ENCODE data around the gene LIPC. TPM values are rescaled to one million over a fixed set of nuclear protein-coding genes. Genes with fewer than 3 reads are reported as not detected.

LIPC gene
- polyA plus RNA-seq, 3 donors = 0.37 TPM; not detected in 2

DNA sequence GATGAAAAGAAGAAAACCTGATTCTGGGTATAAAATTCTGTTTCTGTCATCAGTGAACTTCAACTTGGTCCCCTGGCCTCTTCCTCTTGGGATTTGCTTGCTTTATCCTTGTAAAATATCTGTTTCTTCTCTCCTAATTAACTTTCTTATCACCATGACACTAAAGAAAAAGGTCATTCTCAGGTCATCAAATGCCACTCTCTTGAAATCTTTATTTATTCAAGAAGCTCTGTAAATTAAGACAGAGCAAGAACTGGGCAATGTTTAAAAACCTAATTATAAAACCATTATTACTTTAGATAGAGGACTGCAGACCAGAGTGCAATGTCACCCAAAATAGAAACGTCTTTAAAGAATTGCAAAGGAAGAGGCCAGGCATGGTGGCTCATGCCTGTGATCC, 6.0 kb upstream of the LIPC start:
- no peak for DNase-seq
- H3K4me1 ChIP-seq (ENCODE audit: control insufficient read depth in 1 of 2, insufficient read depth in 2 of 2, low read length in 2 of 2) = no peaks in the 10 kb centered on the region
- TF ChIP-seq, protein P1, sequence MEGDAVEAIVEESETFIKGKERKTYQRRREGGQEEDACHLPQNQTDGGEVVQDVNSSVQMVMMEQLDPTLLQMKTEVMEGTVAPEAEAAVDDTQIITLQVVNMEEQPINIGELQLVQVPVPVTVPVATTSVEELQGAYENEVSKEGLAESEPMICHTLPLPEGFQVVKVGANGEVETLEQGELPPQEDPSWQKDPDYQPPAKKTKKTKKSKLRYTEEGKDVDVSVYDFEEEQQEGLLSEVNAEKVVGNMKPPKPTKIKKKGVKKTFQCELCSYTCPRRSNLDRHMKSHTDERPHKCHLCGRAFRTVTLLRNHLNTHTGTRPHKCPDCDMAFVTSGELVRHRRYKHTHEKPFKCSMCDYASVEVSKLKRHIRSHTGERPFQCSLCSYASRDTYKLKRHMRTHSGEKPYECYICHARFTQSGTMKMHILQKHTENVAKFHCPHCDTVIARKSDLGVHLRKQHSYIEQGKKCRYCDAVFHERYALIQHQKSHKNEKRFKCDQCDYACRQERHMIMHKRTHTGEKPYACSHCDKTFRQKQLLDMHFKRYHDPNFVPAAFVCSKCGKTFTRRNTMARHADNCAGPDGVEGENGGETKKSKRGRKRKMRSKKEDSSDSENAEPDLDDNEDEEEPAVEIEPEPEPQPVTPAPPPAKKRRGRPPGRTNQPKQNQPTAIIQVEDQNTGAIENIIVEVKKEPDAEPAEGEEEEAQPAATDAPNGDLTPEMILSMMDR (IDR thresholded peaks at IDR 0.05) = no peak
- H3K4me2 ChIP-seq (replicated peaks; ENCODE audit: extremely low read depth, low read length, poor library complexity, severe bottlenecking) = no peak overlapping the region
- 100% methylated on average over 1 of the region's 1 CpG for WGBS (ENCODE audit: insufficient coverage)
- no peaks in the 10 kb centered on the region for H3K79me2 ChIP-seq (ENCODE audit: insufficient read depth, low read length)
- no peaks in the 10 kb centered on the region for H4K20me1 ChIP-seq (ENCODE audit: insufficient read depth, low read length)
- Mint-ChIP-seq H3K27ac (no peak overlapping the region), H3K4me1 (no peaks in the 10 kb centered on the region), H3K27me3 (ENCODE audit: low read depth in 3 of 3) (peaks cover 0 to 5% (median 2%) of the 10 kb centered on the region in 3 donors), H3K9me3 (peaks cover 0 to 4% (median 0%) of the 10 kb centered on the region in 7 donors), H3K4me3 (no peak overlapping the region), H3K36me3 (no peaks in the 10 kb centered on the region)
- H3K27ac ChIP-seq (ENCODE audit: low read depth in 1 of 2, low read length in 2 of 2) = no peak overlapping the region
- intact Hi-C loops (cut with micrococcal nuclease) = no loop called here
- no peak overlapping the region for H3K9ac ChIP-seq (ENCODE audit: insufficient read depth, low read length, poor library complexity, severe bottlenecking)
- no peak overlapping the region for H2AFZ ChIP-seq (ENCODE audit: insufficient read depth, low read depth, low read length, poor library complexity, severe bottlenecking)
- no peaks in the 10 kb centered on the region for H3K9me3 ChIP-seq (replicated peaks in 1 of 2; ENCODE audit: control insufficient read depth in 1 of 2, insufficient read depth in 1 of 2, low read length in 2 of 2)
- H3K36me3 ChIP-seq (replicated peaks in 1 of 2; ENCODE audit: control insufficient read depth in 1 of 2, insufficient read depth in 2 of 2, low read length in 2 of 2) = no peaks in the 10 kb centered on the region
- no peaks in the 10 kb centered on the region for H3K27me3 ChIP-seq (ENCODE audit: control insufficient read depth in 2 of 2, insufficient read depth in 2 of 2, low read length in 2 of 2)
- no peak overlapping the region for H3K4me3 ChIP-seq (replicated peaks in 1 of 3; ENCODE audit: low read depth in 2 of 3, low read length in 3 of 3)

DNA sequence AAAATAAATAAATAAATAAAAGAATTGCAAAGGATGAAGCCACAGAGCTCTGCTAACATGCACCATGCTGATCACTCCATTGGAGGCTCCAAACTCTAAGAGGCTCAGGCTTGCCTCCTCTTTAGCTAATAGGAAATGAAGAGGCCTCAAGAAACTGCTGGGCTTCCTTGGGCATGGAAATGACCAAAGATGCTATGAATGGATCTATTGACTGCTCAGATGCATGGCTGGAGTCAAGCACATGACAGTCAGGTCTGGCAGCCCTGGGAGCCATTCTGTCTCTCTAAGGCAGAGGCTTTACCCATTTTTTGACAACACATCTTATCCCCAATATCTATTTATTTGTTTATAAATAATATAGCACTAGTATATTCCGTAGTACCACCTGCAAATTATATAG, 5.3 kb upstream of the LIPC start:
- Histone ChIP-seq H3K36me3 (replicated peaks in 1 of 2; ENCODE audit: control insufficient read depth in 1 of 2, insufficient read depth in 2 of 2, low read length in 2 of 2) (no peaks in the 10 kb centered on the region), H3K27ac (ENCODE audit: low read depth in 1 of 2, low read length in 2 of 2) (no peak overlapping the region), H3K9me3 (replicated peaks in 1 of 2; ENCODE audit: control insufficient read depth in 1 of 2, insufficient read depth in 1 of 2, low read length in 2 of 2) (no peaks in the 10 kb centered on the region), H3K4me1 (ENCODE audit: control insufficient read depth in 1 of 2, insufficient read depth in 2 of 2, low read length in 2 of 2) (no peaks in the 10 kb centered on the region), H3K4me2 (replicated peaks; ENCODE audit: extremely low read depth, low read length, poor library complexity, severe bottlenecking) (no peak overlapping the region), H2AFZ (ENCODE audit: insufficient read depth, low read depth, low read length, poor library complexity, severe bottlenecking) (no peak overlapping the region), H3K9ac (ENCODE audit: insufficient read depth, low read length, poor library complexity, severe bottlenecking) (no peak overlapping the region), H3K79me2 (ENCODE audit: insufficient read depth, low read length) (no peaks in the 10 kb centered on the region), H3K27me3 (ENCODE audit: control insufficient read depth in 2 of 2, insufficient read depth in 2 of 2, low read length in 2 of 2) (no peaks in the 10 kb centered on the region), H4K20me1 (ENCODE audit: insufficient read depth, low read length) (no peaks in the 10 kb centered on the region), H3K4me3 (replicated peaks in 1 of 3; ENCODE audit: low read depth in 2 of 3, low read length in 3 of 3) (no peak overlapping the region)
- TF ChIP-seq, protein P1 (IDR thresholded peaks at IDR 0.05) = no peak
- Mint-ChIP-seq H3K9me3 (peaks cover 0 to 4% (median 0%) of the 10 kb centered on the region in 7 donors), H3K36me3 (no peaks in the 10 kb centered on the region), H3K27me3 (ENCODE audit: low read depth in 3 of 3) (peaks cover 0 to 5% (median 2%) of the 10 kb centered on the region in 3 donors), H3K27ac (no peak overlapping the region), H3K4me1 (no peaks in the 10 kb centered on the region), H3K4me3 (no peak overlapping the region)
- intact Hi-C loops (cut with micrococcal nuclease) = no loop called here
- no CpG with 5 or more reads among the region's 1 CpG for WGBS (ENCODE audit: insufficient coverage)
- DNase-seq = no peak

All from CD14-positive monocyte (primary cell).